Keratinocyte (primary cell): ENCODE results near the gene TRIP13. TPM values are rescaled to one million over a fixed set of nuclear protein-coding genes. Genes with fewer than 3 reads are reported as not detected.

Experiments
- DNase-seq: peaks from one replicate; pipeline ENCODE4 v3.0.0-alpha.2; 2011; ENCODE audit warnings: low read depth, missing footprints, low spot score
- FAIRE-seq: peaks from 2 replicates; lab custom pipeline; 2011; peaks lifted over from hg19 to GRCh38; lab: Jason Lieb, UNC
- H2AFZ ChIP-seq: 2 replicates; pipeline ENCODE4 v1.6.0; 2012; ENCODE audit warnings: low read length, control low read depth, inconsistent platforms; ENCODE audit not compliant: control insufficient read depth
- H3K27ac ChIP-seq: 2 replicates; pipeline ENCODE4 v1.5.1; 2011; ENCODE audit warnings: low read length; ENCODE audit not compliant: control insufficient read depth, insufficient read depth
- H3K27me3 ChIP-seq: 3 replicates; pipeline ENCODE4 v1.6.0; 2011; ENCODE audit warnings: low read length; ENCODE audit not compliant: control insufficient read depth, insufficient read depth; ENCODE audit errors: extremely low read depth
- H3K36me3 ChIP-seq, 2 experiments: 2 replicates in 1 of 2; 3 replicates in 1 of 2; pipeline ENCODE4 v1.5.1; 2011; ENCODE audit warnings: low read length in 2 of 2, mild to moderate bottlenecking in 1 of 2; ENCODE audit not compliant: control insufficient read depth in 2 of 2, insufficient read depth in 2 of 2; ENCODE audit errors: extremely low read depth in 1 of 2
- H3K4me1 ChIP-seq: 3 replicates; pipeline ENCODE4 v1.5.1; 2011; ENCODE audit warnings: low read length; ENCODE audit not compliant: control insufficient read depth, insufficient read depth; ENCODE audit errors: extremely low read depth
- H3K4me2 ChIP-seq: 3 replicates; pipeline ENCODE4 v1.6.0; 2011; ENCODE audit warnings: low read depth, low read length; ENCODE audit not compliant: control insufficient read depth, insufficient read depth; ENCODE audit errors: extremely low read depth
- H3K4me3 ChIP-seq, 3 experiments: fragments of 200-600 bp in 1 of 3; sonication (generic) in 1 of 3; 2 replicates in 2 of 3; 3 replicates in 1 of 3; pipeline ENCODE4 v1.5.1; 2011 to 2016; ENCODE audit warnings: low read length in 3 of 3, mild to moderate bottlenecking in 3 of 3, control low read depth in 2 of 3, inconsistent platforms in 1 of 3, low read depth in 1 of 3, mixed read lengths in 1 of 3, mixed run types in 1 of 3, moderate library complexity in 1 of 3; ENCODE audit not compliant: control insufficient read depth in 2 of 3, insufficient read depth in 2 of 3; ENCODE audit errors: extremely low read depth in 1 of 3
- H3K79me2 ChIP-seq: 2 replicates; pipeline ENCODE4 v1.6.0; 2012; ENCODE audit warnings: low read length; ENCODE audit not compliant: control insufficient read depth, insufficient read depth
- H3K9ac ChIP-seq: 3 replicates; pipeline ENCODE4 v1.6.0; 2011; ENCODE audit warnings: low read length; ENCODE audit not compliant: control insufficient read depth, insufficient read depth; ENCODE audit errors: extremely low read depth
- H3K9me1 ChIP-seq: 3 replicates; pipeline ENCODE4 v1.6.0; 2011; ENCODE audit warnings: low read length; ENCODE audit not compliant: control insufficient read depth, insufficient read depth; ENCODE audit errors: extremely low read depth
- H3K9me3 ChIP-seq: 2 replicates; pipeline ENCODE4 v1.5.1; 2012; ENCODE audit warnings: low read depth, low read length; ENCODE audit not compliant: control insufficient read depth
- H4K20me1 ChIP-seq: 3 replicates; pipeline ENCODE4 v1.6.0; 2011; ENCODE audit warnings: low read length; ENCODE audit not compliant: control insufficient read depth, insufficient read depth; ENCODE audit errors: extremely low read depth
- EZH2 ChIP-seq: IDR thresholded peaks from one replicate; pipeline ENCODE4 v1.6.1; 2012; ENCODE audit warnings: inconsistent platforms, mild to moderate bottlenecking, low read length, moderate library complexity
- dilution Hi-C: fragments of 300-500 bp; cut with MboI; formaldehyde crosslinking; loops from one replicate; pipeline ENCODE4 v1.7.0; 2020; ENCODE audit warnings: low sequenced_read_pairs; ENCODE audit not compliant: extremely low pct_ligation_motif_present
- polyA plus RNA-seq, 5 experiments: library from polyadenylated mRNA; depleted of rRNA in 3 of 5; stranded (reverse) in 3 of 5; stranded (forward) in 1 of 5; unstranded in 1 of 5; fragments of >200 nt; gene quantifications; 1 replicate in 1 of 5; 2 replicates in 3 of 5; 3 replicates in 1 of 5; pipeline versions ENCODE4 v1.2.1 to v1.2.3, GENCODE V29; 2011 to 2012; ENCODE audit warnings: missing spikeins in 2 of 5, low read depth in 1 of 5, low replicate concordance in 1 of 5
- TF ChIP-seq, protein P1 (sequence below), 3 experiments: IDR thresholded peaks in 1 of 3; conservative IDR thresholded peaks in 1 of 3; optimal IDR thresholded peaks in 1 of 3; 2 replicates in 2 of 3; 3 replicates in 1 of 3; pipeline versions ENCODE3 to v1.5.1; 2011; ENCODE audit warnings: low read length in 3 of 3, mild to moderate bottlenecking in 3 of 3, moderate library complexity in 2 of 3, control low read depth in 1 of 3, inconsistent platforms in 1 of 3; ENCODE audit not compliant: insufficient read depth in 2 of 3; ENCODE audit errors: extremely low read depth in 1 of 3

Gene TRIP13
- polyA plus RNA-seq, 1 donor (not counting 4 experiments of a cell fraction or from before 2014, with no cell fraction given), result 37.8 TPM

DNA sequence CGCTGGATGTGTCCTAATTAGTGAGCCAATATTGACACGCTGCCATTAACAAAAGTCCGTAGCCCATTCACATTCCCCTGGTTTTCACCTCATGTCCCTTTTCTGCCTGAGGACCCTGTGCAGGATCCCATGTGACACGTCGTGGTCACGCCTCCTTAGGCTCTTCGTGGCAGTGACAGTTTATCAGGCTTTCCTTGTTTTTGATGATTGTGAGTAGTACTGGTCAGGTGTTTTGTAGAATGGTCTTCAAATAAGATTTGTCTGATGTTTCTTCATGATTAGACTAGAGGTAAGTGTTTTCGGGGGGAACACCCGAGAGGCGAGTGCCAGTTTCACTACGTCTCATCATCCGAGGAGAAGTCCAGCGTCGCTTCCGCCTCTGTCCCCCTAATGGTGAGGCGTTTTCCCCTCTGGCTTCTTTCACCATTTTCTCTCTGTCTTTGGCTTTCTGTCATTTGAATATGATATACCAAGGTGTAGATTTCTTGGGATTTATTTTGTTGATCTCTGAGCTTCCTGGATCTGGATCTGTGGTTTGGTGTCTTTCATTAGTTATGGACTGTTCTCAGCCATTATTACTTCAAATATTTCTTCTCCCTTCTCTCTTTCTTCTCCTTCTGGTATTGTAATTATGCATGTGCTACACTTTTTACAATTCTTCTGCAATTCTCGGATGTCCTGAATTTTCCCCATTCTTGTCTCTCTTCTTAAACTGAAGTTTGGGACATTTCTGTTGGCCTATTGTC is 57.3 kb downstream of the TRIP13 start:
- Histone ChIP-seq H2AFZ (no peak overlapping the region), H3K4me3 (no peak overlapping the region), H4K20me1 (no peaks in the 10 kb centered on the region), H3K79me2 (no peaks in the 10 kb centered on the region), H3K27me3 (peaks cover 34% of the 10 kb centered on the region), H3K9ac (no peak overlapping the region), H3K27ac (no peak overlapping the region), H3K4me2 (no peak overlapping the region), H3K36me3 (no peaks in the 10 kb centered on the region), H3K9me1 (no peaks in the 10 kb centered on the region), H3K9me3 (no peaks in the 10 kb centered on the region), H3K4me1 (no peaks in the 10 kb centered on the region)
- no peak for TF ChIP-seq EZH2
- TF ChIP-seq, protein P1, sequence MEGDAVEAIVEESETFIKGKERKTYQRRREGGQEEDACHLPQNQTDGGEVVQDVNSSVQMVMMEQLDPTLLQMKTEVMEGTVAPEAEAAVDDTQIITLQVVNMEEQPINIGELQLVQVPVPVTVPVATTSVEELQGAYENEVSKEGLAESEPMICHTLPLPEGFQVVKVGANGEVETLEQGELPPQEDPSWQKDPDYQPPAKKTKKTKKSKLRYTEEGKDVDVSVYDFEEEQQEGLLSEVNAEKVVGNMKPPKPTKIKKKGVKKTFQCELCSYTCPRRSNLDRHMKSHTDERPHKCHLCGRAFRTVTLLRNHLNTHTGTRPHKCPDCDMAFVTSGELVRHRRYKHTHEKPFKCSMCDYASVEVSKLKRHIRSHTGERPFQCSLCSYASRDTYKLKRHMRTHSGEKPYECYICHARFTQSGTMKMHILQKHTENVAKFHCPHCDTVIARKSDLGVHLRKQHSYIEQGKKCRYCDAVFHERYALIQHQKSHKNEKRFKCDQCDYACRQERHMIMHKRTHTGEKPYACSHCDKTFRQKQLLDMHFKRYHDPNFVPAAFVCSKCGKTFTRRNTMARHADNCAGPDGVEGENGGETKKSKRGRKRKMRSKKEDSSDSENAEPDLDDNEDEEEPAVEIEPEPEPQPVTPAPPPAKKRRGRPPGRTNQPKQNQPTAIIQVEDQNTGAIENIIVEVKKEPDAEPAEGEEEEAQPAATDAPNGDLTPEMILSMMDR (optimal IDR thresholded peaks at IDR 0.05 in 1 of 3, IDR thresholded peaks at IDR 0.05 in 1 of 3, conservative IDR thresholded peaks at IDR 0.05 in 1 of 3; ENCODE audit: extremely low read depth in 1 of 3, insufficient read depth in 2 of 3, low read length in 3 of 3), result no peak
- DNase-seq (no peak), FAIRE-seq (no peak)
- dilution Hi-C loops, result no loop called here

DNA sequence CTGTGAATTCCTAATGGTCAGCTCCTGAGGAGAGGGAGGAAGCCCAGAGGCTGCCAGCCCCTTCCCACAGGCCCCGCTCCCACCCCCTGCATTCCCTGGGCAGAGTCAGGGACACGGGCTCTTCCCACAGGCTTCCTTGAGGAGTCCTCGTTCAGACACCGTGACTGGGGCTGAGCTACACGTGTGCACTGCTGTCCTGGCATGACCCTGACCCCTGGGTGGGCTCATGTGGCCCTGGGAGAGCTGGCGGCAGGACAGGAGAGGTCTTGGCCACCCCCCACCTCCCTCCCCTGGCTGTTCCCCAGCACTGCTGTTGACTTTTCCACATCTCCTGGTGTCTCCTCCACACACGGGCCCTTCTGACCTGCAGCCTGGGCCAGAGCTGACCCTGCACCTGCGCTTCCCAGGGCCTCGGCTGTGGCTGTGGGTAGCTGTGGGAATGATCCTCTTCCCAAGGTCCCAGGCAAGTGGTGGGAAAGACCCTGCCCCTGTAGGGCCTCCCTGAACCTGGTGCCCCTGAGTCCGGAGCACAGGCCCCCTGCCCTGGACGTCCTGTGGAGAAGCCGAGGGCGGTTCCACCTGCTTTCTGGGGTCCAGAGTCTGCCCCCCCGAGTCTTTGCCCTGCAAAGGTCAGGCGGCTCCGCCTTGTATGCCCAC is 59.4 kb downstream of the TRIP13 start:
- peaks cover 6% of the 10 kb centered on the region for H3K4me1 ChIP-seq
- no peaks in the 10 kb centered on the region for H4K20me1 ChIP-seq
- no peak overlapping the region for H3K4me3 ChIP-seq
- no peak overlapping the region for H3K9ac ChIP-seq
- no peak for TF ChIP-seq EZH2
- TF ChIP-seq, protein P1 (optimal IDR thresholded peaks at IDR 0.05 in 1 of 3, IDR thresholded peaks at IDR 0.05 in 1 of 3, conservative IDR thresholded peaks at IDR 0.05 in 1 of 3; ENCODE audit: extremely low read depth in 1 of 3, insufficient read depth in 2 of 3, low read length in 3 of 3), result no peak
- FAIRE-seq (no peak), DNase-seq (no peak)
- H3K4me2 ChIP-seq, result no peak overlapping the region
- H2AFZ ChIP-seq, result no peak overlapping the region
- no peaks in the 10 kb centered on the region for H3K36me3 ChIP-seq
- H3K9me1 ChIP-seq, result no peaks in the 10 kb centered on the region
- H3K27me3 ChIP-seq, result peaks cover 22% of the 10 kb centered on the region
- no peaks in the 10 kb centered on the region for H3K9me3 ChIP-seq
- H3K79me2 ChIP-seq, result no peaks in the 10 kb centered on the region
- dilution Hi-C loops, result no loop called here
- no peak overlapping the region for H3K27ac ChIP-seq
